DOHH2 (cell line): Measurements from ENCODE around the gene MIB2.

Experiments
- H3F3A ChIP-seq: fragments of 200-600 bp; sonication (generic), shearing (Covaris generic); 2 replicates; pipeline ENCODE4 v1.6.0; 2016; ENCODE audit warnings: antibody characterized with exemption, mild to moderate bottlenecking; ENCODE audit not compliant: control insufficient read depth, insufficient read depth
- H3K27ac ChIP-seq: fragments of 200-600 bp; sonication (generic); 2 replicates; pipeline ENCODE4 v1.5.1; 2014; ENCODE audit warnings: low read depth, mild to moderate bottlenecking, low read length, moderate library complexity
- H3K27me3 ChIP-seq: fragments of 200-600 bp; sonication (generic); 2 replicates; pipeline ENCODE4 v1.6.1; 2014; ENCODE audit warnings: mild to moderate bottlenecking, low read length, mixed read lengths; ENCODE audit not compliant: control insufficient read depth
- H3K36me3 ChIP-seq: fragments of 200-600 bp; sonication (generic); 2 replicates; pipeline ENCODE4 v1.6.1; 2014; ENCODE audit warnings: mild to moderate bottlenecking, low read length, moderate library complexity, mixed read lengths; ENCODE audit not compliant: control insufficient read depth
- H3K4me1 ChIP-seq: fragments of 200-600 bp; sonication (generic); 2 replicates; pipeline ENCODE4 v1.6.1; 2014; ENCODE audit warnings: mild to moderate bottlenecking, low read length, mixed read lengths; ENCODE audit not compliant: control insufficient read depth
- H3K4me2 ChIP-seq: fragments of 200-600 bp; sonication (generic); 2 replicates; pipeline ENCODE4 v1.6.0; 2014; ENCODE audit warnings: mild to moderate bottlenecking, low read length, moderate library complexity
- H3K4me3 ChIP-seq: fragments of 200-600 bp; sonication (generic); 2 replicates; pipeline ENCODE4 v1.5.1; 2014; ENCODE audit warnings: mild to moderate bottlenecking, low read length, mixed read lengths
- H3K79me2 ChIP-seq: fragments of 200-600 bp; sonication (generic); 2 replicates; pipeline ENCODE4 v1.6.1; 2014; ENCODE audit warnings: mild to moderate bottlenecking, low read length, mixed read lengths; ENCODE audit not compliant: control insufficient read depth
- H3K9me2 ChIP-seq: fragments of 200-600 bp; sonication (generic); replicated peaks from 2 replicates; pipeline ENCODE4 v1.6.1; 2014; ENCODE audit warnings: mild to moderate bottlenecking, low read length, mixed read lengths; ENCODE audit not compliant: control insufficient read depth
- H3K9me3 ChIP-seq: fragments of 200-600 bp; sonication (generic); 2 replicates; pipeline ENCODE4 v1.6.1; 2014; ENCODE audit warnings: antibody characterized with exemption, low read length, mixed read lengths; ENCODE audit not compliant: control insufficient read depth, insufficient read depth
- H4K20me1 ChIP-seq: fragments of 200-600 bp; sonication (generic); 2 replicates; pipeline ENCODE4 v1.6.0; 2014; ENCODE audit warnings: low read depth, mild to moderate bottlenecking, antibody characterized with exemption, low read length, moderate library complexity; ENCODE audit not compliant: control insufficient read depth, insufficient read depth
- CTCF ChIP-seq: fragments of 200-600 bp; sonication (generic); IDR thresholded peaks from one replicate; pipeline ENCODE4 v1.5.1; 2014; ENCODE audit warnings: antibody characterized with exemption, mild to moderate bottlenecking, low read depth, low read length; ENCODE audit not compliant: poor library complexity, severe bottlenecking
- EZH2phosphoT487 ChIP-seq: fragments of 200-600 bp; sonication (generic); IDR thresholded peaks from 2 replicates; pipeline ENCODE4 v1.6.1; 2017; ENCODE audit warnings: borderline replicate concordance, mild to moderate bottlenecking, antibody characterized with exemption, low read length, moderate library complexity, mixed read lengths

MIB2 gene

GRCh38 chr1:1597275-1597930 lies 17.9 kb upstream of the MIB2 start:
- Histone ChIP-seq H3K36me3 (no peaks in the 10 kb centered on the region), H3K79me2 (no peaks in the 10 kb centered on the region), H3K9me3 (no peaks in the 10 kb centered on the region), H3K4me2 (0 out of 2 replicates have a peak overlapping the region, but pooled peaks have one; percentile 16), H3K27me3 (peaks cover 44% of the 10 kb centered on the region), H3K27ac (no peak overlapping the region), H3F3A (no peaks in the 10 kb centered on the region), H3K9me2 (no peaks in the 10 kb centered on the region), H3K4me1 (peaks cover 12% of the 10 kb centered on the region), H4K20me1 (0 out of 2 replicates have a peak, but pooled peaks cover 3% of the 10 kb centered on the region), H3K4me3 (no peak overlapping the region)
- TF ChIP-seq EZH2phosphoT487 (no peak), CTCF (peak; percentile 35)

GRCh38 chr1:1598051-1598719 lies 17.1 kb upstream of the MIB2 start:
- H3K27ac ChIP-seq = no peak overlapping the region
- H3K79me2 ChIP-seq = no peaks in the 10 kb centered on the region
- H3K4me1 ChIP-seq = peaks cover 19% of the 10 kb centered on the region
- H3K9me2 ChIP-seq = no peaks in the 10 kb centered on the region
- H3K4me3 ChIP-seq = no peak overlapping the region
- 0 out of 2 replicates have a peak, but pooled peaks cover 3% of the 10 kb centered on the region for H4K20me1 ChIP-seq
- no peak for TF ChIP-seq CTCF
- TF ChIP-seq EZH2phosphoT487 = no peak
- no peaks in the 10 kb centered on the region; the same call in 1 of the 2 replicates for H3F3A ChIP-seq
- H3K9me3 ChIP-seq = no peaks in the 10 kb centered on the region
- H3K27me3 ChIP-seq = peaks cover 48% of the 10 kb centered on the region
- no peaks in the 10 kb centered on the region for H3K36me3 ChIP-seq
- 0 out of 2 replicates have a peak overlapping the region, but pooled peaks have one; percentile 16 for H3K4me2 ChIP-seq

GRCh38 chr1:1598720-1599029 lies 16.6 kb upstream of the MIB2 start:
- H3K4me1 ChIP-seq = peaks cover 24% of the 10 kb centered on the region
- no peak overlapping the region for H3K4me3 ChIP-seq
- no peak overlapping the region for H3K4me2 ChIP-seq

More at GRCh38 chr1:1598720-1599029, 16.6 kb upstream of the MIB2 start:
- TF ChIP-seq CTCF = no peak
- TF ChIP-seq EZH2phosphoT487 = no peak
- Histone ChIP-seq H4K20me1 (0 out of 2 replicates have a peak, but pooled peaks cover 3% of the 10 kb centered on the region), H3K27ac (no peak overlapping the region), H3F3A (no peaks in the 10 kb centered on the region; the same call in 1 of the 2 replicates), H3K36me3 (no peaks in the 10 kb centered on the region), H3K9me2 (no peaks in the 10 kb centered on the region), H3K27me3 (peaks cover 53% of the 10 kb centered on the region), H3K79me2 (no peaks in the 10 kb centered on the region), H3K9me3 (no peaks in the 10 kb centered on the region)
